Kidney (tissue), 14 donors: ENCODE results near the gene C1orf116. TPM values are rescaled to one million over a fixed set of nuclear protein-coding genes. Genes with fewer than 3 reads are reported as not detected.

Experiments used
- DNase-seq, 5 donors: peaks; one replicate each; pipeline ENCODE4 v3.0.0-alpha.2; 2013 to 2020
- FAIRE-seq: peaks from 2 replicates; lab custom pipeline; 2012; peaks lifted over from hg19 to GRCh38; lab: Jason Lieb, UNC
- H3K27ac ChIP-seq, 2 donors: one replicate each; pipeline ENCODE4 v1.7.0; 2013; ENCODE audit warnings: low read depth in 2 of 2, low read length in 2 of 2, inconsistent platforms in 1 of 2
- H3K27me3 ChIP-seq: one replicate; pipeline ENCODE4 v1.7.1; 2013; ENCODE audit warnings: low read length, inconsistent platforms; ENCODE audit not compliant: control insufficient read depth, insufficient read depth
- H3K36me3 ChIP-seq, 3 donors: one replicate each; pipeline versions ENCODE4 v1.7.0 to v1.7.1; 2013; ENCODE audit warnings: low read length in 3 of 3, control low read depth in 1 of 3, inconsistent platforms in 1 of 3; ENCODE audit not compliant: insufficient read depth in 3 of 3, control insufficient read depth in 2 of 3
- H3K4me1 ChIP-seq, 3 donors: one replicate each; pipeline versions ENCODE4 v1.7.0 to v1.7.1; 2013; ENCODE audit warnings: low read length in 3 of 3, inconsistent platforms in 1 of 3, low read depth in 1 of 3; ENCODE audit not compliant: control insufficient read depth in 2 of 3, insufficient read depth in 2 of 3
- H3K4me3 ChIP-seq, 3 donors: one replicate each; pipeline versions ENCODE4 v1.7.0 to v1.8.1; 2013; ENCODE audit warnings: low read length in 3 of 3, control low read depth in 1 of 3, inconsistent platforms in 1 of 3
- H3K9ac ChIP-seq, 3 donors: one replicate each; pipeline versions ENCODE4 v1.7.0 to v1.7.1; 2013; ENCODE audit warnings: low read length in 3 of 3, control low read depth in 1 of 3, inconsistent platforms in 1 of 3
- H3K9me3 ChIP-seq, 3 donors: one replicate each; pipeline versions ENCODE4 v1.7.0 to v1.7.1; 2013; ENCODE audit warnings: low read length in 3 of 3, control low read depth in 1 of 3, inconsistent platforms in 1 of 3; ENCODE audit not compliant: control insufficient read depth in 2 of 3, insufficient read depth in 1 of 3
- intact Hi-C: fragments of 100-400 bp; cut with DNase I; formaldehyde crosslinking; loops from one replicate; pipeline ENCODE4 v1.11.1; 2022
- polyA plus RNA-seq: library from polyadenylated mRNA; stranded (reverse); fragments of 350-450 nt; fragmentation: Illumina TruSeq; extraction: RNeasy Lipid Tissue Mini Kit (QIAGEN cat#74804); gene quantifications from one replicate; pipeline ENCODE4 v1.2.3, GENCODE V29; 2014; ENCODE audit warnings: low read depth, low replicate concordance; ENCODE audit not compliant: insufficient read depth
- total RNA-seq: library from RNA; stranded (reverse); fragmentation: NEBNext Ultra II Directional; extraction: Animal tissue kit (Norgen Biotek cat#: 25700); gene quantifications from one replicate; pipeline ENCODE4 v1.2.1, GENCODE V29; 2021
- TF ChIP-seq, protein P1 (sequence below): IDR thresholded peaks from 3 replicates; pipeline ENCODE4 v1.5.1; 2012; ENCODE audit warnings: mild to moderate bottlenecking, moderate library complexity, borderline replicate concordance; ENCODE audit not compliant: insufficient read depth; ENCODE audit errors: extremely low read depth
- donor health status: control.
- donor health status: control.
- donor health status: control.
- donor health status: control.
- donor health status: control.
- donor health status: DM: yes; HTN: yes; CAD: no.
- donor health status: Normal renal cell carcinoma (clear cell type).

C1orf116 gene
- total and polyA plus RNA-seq, 2 donors from 2014 or later, result 11.9 to 19.6 TPM

DNA sequence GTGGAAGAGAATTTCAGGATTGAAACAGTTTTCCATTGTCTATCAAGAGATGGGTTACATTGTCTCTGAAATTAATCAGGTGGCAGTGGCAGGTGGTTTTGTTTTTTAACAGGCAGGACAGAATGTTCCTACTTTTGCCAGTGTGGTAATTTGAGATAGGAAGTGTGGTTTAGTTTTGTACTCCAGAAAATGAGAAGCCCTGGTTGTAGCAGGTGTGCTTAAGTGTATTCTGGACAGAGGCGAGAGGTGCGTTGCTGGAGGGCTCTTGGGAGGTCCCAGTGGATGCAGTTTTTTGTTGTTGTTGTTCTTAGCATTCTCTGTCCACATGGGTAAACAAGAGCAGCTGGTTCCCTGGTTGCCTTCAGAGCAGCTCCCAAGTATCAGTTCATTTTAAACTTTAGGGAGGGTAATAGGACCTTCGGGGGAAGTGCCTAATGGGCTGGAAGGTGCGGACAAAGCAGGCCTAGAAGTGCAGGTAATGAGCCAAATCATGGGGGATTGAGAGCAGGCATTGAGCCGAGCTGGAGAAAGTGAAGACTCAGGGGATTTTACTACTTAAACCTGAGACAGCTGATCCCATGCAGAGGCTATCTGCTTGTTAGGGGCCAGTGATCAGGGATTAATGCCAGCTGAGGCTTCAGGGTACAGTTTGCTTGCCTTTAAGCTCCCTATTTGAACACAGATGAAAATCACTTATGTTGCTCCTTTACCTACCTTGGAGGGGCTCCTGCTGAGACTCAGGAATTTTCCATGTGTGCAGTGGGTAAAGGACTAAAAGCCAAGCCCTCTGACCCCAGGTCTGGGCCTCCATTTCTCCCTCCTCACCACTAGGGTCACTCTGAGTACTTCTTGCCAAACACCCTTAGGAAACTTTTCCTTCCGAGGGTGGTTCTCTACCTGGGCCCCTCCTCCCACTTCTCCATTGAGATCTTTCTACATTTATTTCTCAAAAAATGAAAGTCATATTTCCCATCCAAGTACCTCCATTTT lies 26.6 kb upstream of the C1orf116 start:
- intact Hi-C loops, result no loop called here
- Histone ChIP-seq H3K27me3 (no peaks in the 10 kb centered on the region), H3K9me3 (no peaks in the 10 kb centered on the region), H3K27ac (peak overlapping the region in 1 of 2 donors; percentile 38), H3K4me3 (no peak overlapping the region), H3K4me1 (peaks cover 0 to 16% (median 12%) of the 10 kb centered on the region in 3 donors), H3K36me3 (peaks cover 2 to 37% (median 28%) of the 10 kb centered on the region in 3 donors), H3K9ac (peak overlapping the region in 1 of 3 donors; percentile 7)
- TF ChIP-seq, protein P1, sequence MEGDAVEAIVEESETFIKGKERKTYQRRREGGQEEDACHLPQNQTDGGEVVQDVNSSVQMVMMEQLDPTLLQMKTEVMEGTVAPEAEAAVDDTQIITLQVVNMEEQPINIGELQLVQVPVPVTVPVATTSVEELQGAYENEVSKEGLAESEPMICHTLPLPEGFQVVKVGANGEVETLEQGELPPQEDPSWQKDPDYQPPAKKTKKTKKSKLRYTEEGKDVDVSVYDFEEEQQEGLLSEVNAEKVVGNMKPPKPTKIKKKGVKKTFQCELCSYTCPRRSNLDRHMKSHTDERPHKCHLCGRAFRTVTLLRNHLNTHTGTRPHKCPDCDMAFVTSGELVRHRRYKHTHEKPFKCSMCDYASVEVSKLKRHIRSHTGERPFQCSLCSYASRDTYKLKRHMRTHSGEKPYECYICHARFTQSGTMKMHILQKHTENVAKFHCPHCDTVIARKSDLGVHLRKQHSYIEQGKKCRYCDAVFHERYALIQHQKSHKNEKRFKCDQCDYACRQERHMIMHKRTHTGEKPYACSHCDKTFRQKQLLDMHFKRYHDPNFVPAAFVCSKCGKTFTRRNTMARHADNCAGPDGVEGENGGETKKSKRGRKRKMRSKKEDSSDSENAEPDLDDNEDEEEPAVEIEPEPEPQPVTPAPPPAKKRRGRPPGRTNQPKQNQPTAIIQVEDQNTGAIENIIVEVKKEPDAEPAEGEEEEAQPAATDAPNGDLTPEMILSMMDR, result no peak
- FAIRE-seq (no peak), DNase-seq (peak in 4 of 5 donors; percentile 51 to 83 (median 69))

DNA sequence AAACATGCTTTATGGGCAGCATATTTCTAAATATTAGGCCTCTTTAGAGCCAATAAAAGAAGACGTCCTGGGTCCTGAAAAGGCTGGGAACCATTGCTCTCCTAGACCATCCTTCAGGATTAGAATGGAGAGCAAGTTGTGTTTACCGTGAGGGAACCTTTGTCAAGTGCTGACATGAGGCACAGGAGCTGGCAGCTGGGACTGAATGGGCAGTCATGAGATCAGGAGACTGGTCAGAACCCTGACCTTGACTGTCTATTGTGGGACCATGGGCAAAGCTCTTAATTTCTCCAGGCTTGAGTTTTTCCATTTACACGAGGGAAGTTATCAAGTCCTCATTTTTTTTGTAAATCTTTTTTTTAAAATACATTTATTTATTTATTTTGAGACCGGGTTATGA lies 25.7 kb upstream of the C1orf116 start:
- peaks cover 2 to 28% (median 19%) of the 10 kb centered on the region in 3 donors for H3K36me3 ChIP-seq
- TF ChIP-seq, protein P1, result no peak
- DNase-seq (no peak), FAIRE-seq (no peak)
- H3K27me3 ChIP-seq, result no peaks in the 10 kb centered on the region
- H3K27ac ChIP-seq, result no peak overlapping the region
- no peaks in the 10 kb centered on the region for H3K9me3 ChIP-seq
- intact Hi-C loops, result no loop called here
- H3K4me3 ChIP-seq, result no peak overlapping the region
- peaks cover 0 to 13% (median 12%) of the 10 kb centered on the region in 3 donors for H3K4me1 ChIP-seq
- no peak overlapping the region for H3K9ac ChIP-seq

DNA sequence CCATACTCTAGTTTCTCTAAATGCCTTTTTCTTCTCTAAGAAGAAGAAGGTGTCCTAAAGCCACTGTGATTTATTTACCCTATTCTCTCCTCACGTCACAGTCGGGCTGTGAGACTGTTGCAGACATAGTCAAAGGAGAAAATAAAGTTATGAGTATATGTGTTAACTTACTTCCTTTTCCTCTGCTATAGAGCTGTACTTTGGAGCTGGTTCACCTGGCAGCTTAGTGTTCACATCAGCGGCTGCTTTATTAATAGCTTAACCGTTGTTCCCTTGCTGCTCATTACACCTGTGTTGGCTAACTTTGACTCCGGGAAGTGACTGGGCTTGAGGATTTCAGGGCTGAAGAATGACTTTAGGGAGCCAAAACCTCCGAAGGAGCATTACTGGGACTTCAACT lies 24.1 kb upstream of the C1orf116 start:
- intact Hi-C loops, result no loop called here
- Histone ChIP-seq H3K27me3 (no peaks in the 10 kb centered on the region), H3K4me1 (peaks cover 0 to 18% (median 15%) of the 10 kb centered on the region in 3 donors), H3K9me3 (no peaks in the 10 kb centered on the region), H3K4me3 (peak overlapping the region in 2 of 3 donors; percentile 49 to 52), H3K27ac (peak overlapping the region; percentile 75 to 82), H3K9ac (peak overlapping the region in 1 of 3 donors; percentile 48), H3K36me3 (peaks cover 0 to 12% (median 6%) of the 10 kb centered on the region in 3 donors)
- TF ChIP-seq, protein P1, result no peak
- DNase-seq (peak in 2 of 5 donors; percentile 40 to 53), FAIRE-seq (no peak)
